Neural cell (in vitro differentiated cells): ENCODE data around the gene GRPR.

Source experiments
- CTCF ChIP-seq: fragments of 450-650 bp; IDR thresholded peaks from 2 replicates; pipeline ENCODE4 v1.5.1; 2014; ENCODE audit warnings: antibody characterized with exemption, mild to moderate bottlenecking, moderate library complexity; ENCODE audit not compliant: poor library complexity, severe bottlenecking
- EZH2 ChIP-seq: fragments of 200-600, 300-800 bp; shearing (Covaris generic), sonication (generic); IDR thresholded peaks from 2 replicates; pipeline ENCODE4 v1.6.1; 2014; ENCODE audit warnings: antibody characterized with exemption, low read length, borderline replicate concordance, mild to moderate bottlenecking; ENCODE audit not compliant: insufficient read depth, poor library complexity, severe bottlenecking
- POLR2AphosphoS5 ChIP-seq: IDR thresholded peaks from 2 replicates; pipeline ENCODE4 v1.6.1; 2012
- RAD21 ChIP-seq: fragments of 450-650 bp; conservative IDR thresholded peaks from 2 replicates; pipeline ENCODE4 v1.6.1; 2014; ENCODE audit warnings: antibody characterized with exemption, mild to moderate bottlenecking, moderate library complexity
- REST ChIP-seq: IDR thresholded peaks from 2 replicates; pipeline ENCODE4 v1.6.1; 2012; ENCODE audit warnings: borderline replicate concordance

GRCh38 chrX:16145656-16146055 is 22.3 kb downstream of the GRPR start:
- TF ChIP-seq CTCF, result no peak
- no peak for TF ChIP-seq RAD21
- TF ChIP-seq POLR2AphosphoS5, result no peak
- TF ChIP-seq REST, result no peak
- TF ChIP-seq EZH2, result no peak
